ENCODE measurements around the gene SLC7A8.

Gene SLC7A8

GRCh38 chr14:23114120-23114458, 69.4 kb downstream of the SLC7A8 start:
- Histone ChIP-seq H3K27me3 (ENCODE audit: insufficient read depth, poor library complexity, severe bottlenecking) (no peaks in the 10 kb centered on the region), H3K4me3 (replicated peaks; ENCODE audit: insufficient read depth, low read length) (no peak overlapping the region), H3K27ac (replicated peaks) (peak overlapping the region; percentile 99)
- TF ChIP-seq SPI1 (IDR thresholded peaks at IDR 0.05; ENCODE audit: borderline replicate concordance, low read depth) (no peak), GABPA (IDR thresholded peaks at IDR 0.05; ENCODE audit: low read depth) (no peak), CTCF (IDR thresholded peaks at IDR 0.05; ENCODE audit: insufficient read depth, low read length) (no peak), REST (IDR thresholded peaks at IDR 0.05; ENCODE audit: insufficient replicate concordance, low read depth) (no peak), POLR2AphosphoS5 (IDR thresholded peaks at IDR 0.05; ENCODE audit: low read depth) (no peak)
- no peak for DNase-seq (ENCODE audit: low read depth in 1 of 2, low spot score in 1 of 2)

GRCh38 chr14:23113431-23114119, 69.9 kb downstream of the SLC7A8 start:
- H3K27me3 ChIP-seq (ENCODE audit: insufficient read depth, poor library complexity, severe bottlenecking) = no peaks in the 10 kb centered on the region
- H3K27ac ChIP-seq (replicated peaks) = peak overlapping the region; percentile 99
- no peak for TF ChIP-seq CTCF (IDR thresholded peaks at IDR 0.05; ENCODE audit: insufficient read depth, low read length)
- peak; percentile 97 for TF ChIP-seq POLR2AphosphoS5 (IDR thresholded peaks at IDR 0.05; ENCODE audit: low read depth)
- peak; percentile 61 for TF ChIP-seq SPI1 (IDR thresholded peaks at IDR 0.05; ENCODE audit: borderline replicate concordance, low read depth)
- TF ChIP-seq REST (IDR thresholded peaks at IDR 0.05; ENCODE audit: insufficient replicate concordance, low read depth) = peak; percentile 63
- TF ChIP-seq GABPA (IDR thresholded peaks at IDR 0.05; ENCODE audit: low read depth) = no peak
- peak; percentile 98 to 99 for DNase-seq (ENCODE audit: low read depth in 1 of 2, low spot score in 1 of 2)
- H3K4me3 ChIP-seq (replicated peaks; ENCODE audit: insufficient read depth, low read length) = no peak overlapping the region

- H3K27me3 ChIP-seq (ENCODE audit: insufficient read depth, poor library complexity, severe bottlenecking) = no peaks in the 10 kb centered on the region
- no peak overlapping the region for H3K4me3 ChIP-seq (replicated peaks; ENCODE audit: insufficient read depth, low read length)
- DNase-seq (ENCODE audit: low read depth in 1 of 2, low spot score in 1 of 2) = peak; percentile 85 to 100
- peak overlapping the region; percentile 99 for H3K27ac ChIP-seq (replicated peaks)
- TF ChIP-seq REST (IDR thresholded peaks at IDR 0.05; ENCODE audit: insufficient replicate concordance, low read depth) = peak; percentile 72
- peak; percentile 100 for TF ChIP-seq POLR2AphosphoS5 (IDR thresholded peaks at IDR 0.05; ENCODE audit: low read depth)
- peak; percentile 51; the same call in 1 of the 2 replicates for TF ChIP-seq GABPA (IDR thresholded peaks at IDR 0.05; ENCODE audit: low read depth)
- no peak for TF ChIP-seq SPI1 (IDR thresholded peaks at IDR 0.05; ENCODE audit: borderline replicate concordance, low read depth)
- no peak for TF ChIP-seq CTCF (IDR thresholded peaks at IDR 0.05; ENCODE audit: insufficient read depth, low read length)
Measured at GRCh38 chr14:23112359-23113178, 70.9 kb downstream of the SLC7A8 start.
